ENCODE results near the gene NFS1. TPM values are rescaled to one million over a fixed set of nuclear protein-coding genes. Genes with fewer than 3 reads are reported as not detected.
A peak's percentile ranks its signal among the peaks of the same experiment; 100 is the strongest.
"Not testable (repeated sequence)": the region's sequence is repeated elsewhere in the genome, so short reads cannot be mapped to it uniquely, and the experiment has no call there.

Gene NFS1
- 47.4 TPM for total RNA-seq

- DNase-seq (ENCODE audit: low spot score): peak; percentile 81
Observed at GRCh38 chr20:35699127-35699956, at the start of gene NFS1, which contains the start of gene ROMO1. NFS1 (minus strand) TSS chr20:35699352; CDS start chr20:35699288, 64 bp downstream. ROMO1 (plus strand) TSS chr20:35699405; CDS start chr20:35699633, 228 bp downstream.

- DNase-seq (ENCODE audit: low spot score): not testable (repeated sequence)
Observed at GRCh38 chr20:35744492-35744841, 45.3 kb upstream of the NFS1 start.

- DNase-seq (ENCODE audit: low spot score): peak; percentile 17
Observed at GRCh38 chr20:35743693-35744491, 44.7 kb upstream of the NFS1 start.

- no peak for DNase-seq (ENCODE audit: low spot score)
Observed at GRCh38 chr20:35742741-35743523, 43.8 kb upstream of the NFS1 start.

- peak; percentile 100 for DNase-seq (ENCODE audit: low spot score)
Observed at GRCh38 chr20:35741892-35742740, 43.0 kb upstream of the NFS1 start, which contains the start of gene RBM39. RBM39 (minus strand) TSS chr20:35742260; CDS start chr20:35740874, 1,386 bp downstream.

GRCh38 chr20:35739294-35740163 is 40.4 kb upstream of the NFS1 start:
- DNase-seq (ENCODE audit: low spot score): peak; percentile 25

- DNase-seq (ENCODE audit: low spot score): no peak
Observed at GRCh38 chr20:35738410-35739179, 39.4 kb upstream of the NFS1 start.

GRCh38 chr20:35737865-35738333 is 38.7 kb upstream of the NFS1 start:
- no peak for DNase-seq (ENCODE audit: low spot score)

GRCh38 chr20:35735826-35736470 is 36.8 kb upstream of the NFS1 start:
- DNase-seq (ENCODE audit: low spot score): no peak

GRCh38 chr20:35734777-35735649 is 35.9 kb upstream of the NFS1 start:
- no peak for DNase-seq (ENCODE audit: low spot score)

- no peak for DNase-seq (ENCODE audit: low spot score)
Observed at GRCh38 chr20:35734374-35734773, 35.2 kb upstream of the NFS1 start.

- no peak for DNase-seq (ENCODE audit: low spot score)
Observed at GRCh38 chr20:35732644-35732982, 33.5 kb upstream of the NFS1 start.

GRCh38 chr20:35731862-35732643 is 32.9 kb upstream of the NFS1 start:
- DNase-seq (ENCODE audit: low spot score): no peak

GRCh38 chr20:35731469-35731788 is 32.3 kb upstream of the NFS1 start:
- DNase-seq (ENCODE audit: low spot score): no peak

- DNase-seq (ENCODE audit: low spot score): no peak
Observed at GRCh38 chr20:35730583-35731468, 31.7 kb upstream of the NFS1 start.
